ENCODE data around the gene TLE4.
"Not testable (repeated sequence)": the region's sequence is repeated elsewhere in the genome, so short reads cannot be mapped to it uniquely, and the experiment has no call there.

TLE4 gene

DNA sequence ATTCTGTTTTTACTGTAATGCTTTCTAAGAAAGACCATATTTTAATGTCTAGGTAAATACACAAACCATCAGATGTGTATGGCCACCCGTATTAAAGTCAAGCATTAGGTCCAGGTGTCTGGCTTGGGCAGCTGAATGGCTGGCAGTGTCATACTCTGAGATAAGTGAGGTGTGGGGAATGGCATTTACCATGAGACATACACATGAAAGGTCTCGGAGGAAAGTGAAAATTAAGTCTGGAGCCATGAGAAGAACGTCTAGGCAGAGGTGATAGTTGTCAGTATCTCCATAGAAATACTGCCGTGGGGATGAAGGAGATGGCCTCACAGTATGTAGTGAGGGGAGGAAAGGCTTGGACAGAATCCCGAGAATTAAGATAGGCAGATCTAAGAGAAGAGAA is 164.3 kb downstream of the TLE4 start:
- DNase-seq (ENCODE audit: low read depth) = no peak

DNA sequence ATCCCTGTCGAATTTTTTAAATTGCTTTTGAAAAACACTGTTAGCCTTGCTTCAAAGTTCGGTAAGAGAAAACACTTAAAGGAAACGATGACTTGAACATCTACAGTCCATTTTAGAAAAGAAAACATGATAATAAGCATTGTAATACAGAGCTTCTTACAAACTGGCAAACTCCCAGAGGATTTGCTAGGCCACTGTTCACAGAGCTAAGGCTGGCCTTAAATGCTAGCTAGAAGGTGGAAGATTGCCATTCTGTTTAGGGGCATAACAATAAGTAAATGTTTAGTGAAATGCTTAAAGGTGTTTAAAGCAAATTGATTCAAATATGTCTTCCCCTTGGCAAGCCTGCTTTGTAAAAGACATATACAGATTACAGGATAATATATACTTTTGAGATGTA is 169.6 kb downstream of the TLE4 start:
- no peak for DNase-seq (ENCODE audit: low read depth)

DNA sequence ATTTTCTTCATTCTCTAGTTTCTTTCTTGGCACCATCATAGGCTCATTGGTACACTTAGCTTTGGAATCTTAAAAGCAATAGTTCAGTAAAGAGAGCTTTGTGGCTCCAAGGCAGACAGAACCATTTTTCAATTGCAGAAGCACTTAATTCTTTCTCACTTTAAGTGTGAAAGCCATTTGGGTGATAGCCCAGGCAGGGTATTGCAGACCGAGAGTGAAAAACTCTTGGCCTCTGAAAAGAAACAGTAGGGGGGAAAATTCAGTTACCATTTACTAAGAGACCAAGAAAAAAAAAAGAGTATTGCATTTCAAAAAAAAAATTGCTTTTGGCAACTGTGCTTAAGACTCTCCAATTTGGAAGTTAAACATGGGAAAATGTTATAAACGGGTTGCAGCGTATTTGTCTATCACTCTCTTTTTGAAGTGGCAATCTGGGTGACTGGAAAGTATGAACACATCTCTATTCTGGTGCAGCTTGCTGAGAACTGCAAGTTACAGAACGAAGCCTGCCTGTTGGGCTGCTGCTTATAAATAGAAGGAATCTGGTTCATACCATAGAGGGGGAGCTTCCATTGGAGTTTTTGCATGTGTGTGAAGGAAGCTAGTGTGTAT is 170.5 kb downstream of the TLE4 start:
- no peak for DNase-seq (ENCODE audit: low read depth)

DNA sequence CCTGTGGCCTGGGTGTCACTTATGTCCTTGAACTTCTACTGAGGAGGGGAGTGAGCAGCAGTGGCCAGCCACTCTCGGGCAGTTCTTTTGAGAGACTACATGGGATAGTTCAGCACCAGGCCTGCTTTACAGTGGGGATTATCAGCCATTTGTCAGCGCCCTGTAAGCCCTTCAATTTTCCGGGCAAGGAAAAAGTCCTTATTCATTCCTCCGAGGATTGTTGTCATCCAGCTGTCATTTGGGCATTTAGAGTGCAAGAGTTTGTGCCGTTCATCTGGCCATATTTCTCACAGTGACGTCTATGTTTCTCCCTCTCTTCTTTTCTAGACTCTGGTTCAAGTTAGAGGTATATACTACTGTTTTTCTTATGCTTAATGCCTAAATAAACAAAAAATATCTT is 172.8 kb downstream of the TLE4 start:
- DNase-seq (ENCODE audit: low read depth) = no peak

DNA sequence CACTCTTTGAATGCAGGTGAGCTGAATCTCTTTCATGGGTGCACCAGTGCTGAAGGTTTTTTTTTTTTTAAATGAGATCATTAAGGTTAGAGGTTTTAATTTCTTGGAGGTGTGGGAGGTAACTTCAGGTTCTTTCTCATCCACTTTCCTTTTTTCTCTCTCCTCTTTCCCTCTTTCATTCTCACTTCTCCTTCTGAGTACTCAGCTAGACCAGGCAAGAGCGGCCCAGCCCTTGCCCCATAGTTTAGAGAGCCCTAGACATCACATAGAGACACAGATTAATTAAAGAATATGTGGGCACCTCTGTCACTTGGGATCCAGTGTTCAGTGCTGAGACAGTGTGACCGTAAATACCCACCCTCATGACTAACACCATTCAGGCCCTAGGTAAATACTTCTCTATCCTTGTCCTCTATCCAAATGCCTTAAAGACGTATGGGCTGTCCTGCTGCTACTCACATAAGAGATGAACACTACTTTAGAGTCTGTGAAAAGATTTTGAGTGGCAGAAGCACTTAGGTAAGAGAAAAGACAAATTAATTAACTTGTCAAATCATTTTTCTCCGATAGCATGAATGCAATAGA is 174.1 kb downstream of the TLE4 start:
- DNase-seq (ENCODE audit: low read depth) = no peak

DNA sequence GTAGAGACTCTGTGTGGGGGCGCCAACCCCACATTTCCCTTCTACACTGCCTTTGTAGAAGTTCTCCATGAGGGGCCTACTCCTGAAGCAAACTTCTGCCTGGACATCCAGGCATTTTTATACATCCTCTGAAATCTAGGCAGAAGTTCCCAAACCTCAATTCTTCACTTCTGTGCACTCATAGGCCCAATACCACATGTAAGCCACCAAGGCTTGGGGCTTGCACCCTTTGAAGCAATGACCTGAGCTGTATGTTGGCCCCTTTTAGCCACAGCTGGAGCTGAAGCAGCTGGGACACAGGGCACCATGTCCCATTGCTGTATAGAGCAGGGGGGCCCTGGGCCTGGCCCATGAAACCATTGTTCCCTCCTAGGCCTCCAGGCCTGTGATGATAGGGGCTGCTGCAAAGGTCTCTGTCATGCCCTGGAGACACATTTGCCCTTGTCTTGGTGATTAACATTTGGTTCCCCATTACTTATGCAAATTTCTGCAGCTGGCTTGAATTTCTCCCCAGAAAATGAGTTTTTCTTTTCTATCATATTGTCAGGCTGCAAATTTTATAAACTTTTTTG is 180.2 kb downstream of the TLE4 start:
- DNase-seq (ENCODE audit: low read depth) = not testable (repeated sequence)

DNA sequence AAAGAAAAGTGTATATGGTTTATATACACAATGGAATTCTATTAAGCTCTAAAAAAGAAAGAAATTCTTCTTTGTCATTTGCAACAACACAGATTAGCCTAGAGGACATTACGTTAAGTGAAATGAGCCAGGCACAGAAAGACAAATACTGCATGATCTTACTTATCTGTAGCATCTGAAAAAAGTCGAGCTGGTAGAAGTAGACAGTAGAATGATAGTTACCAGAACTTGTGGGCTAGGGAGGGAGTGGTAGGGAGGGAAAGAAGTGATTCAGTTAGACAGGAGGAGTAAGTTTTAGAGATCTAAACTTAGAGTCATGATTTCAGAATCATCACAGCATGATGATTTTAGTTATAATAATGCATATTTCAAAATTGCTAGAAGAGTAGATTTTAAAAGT is 184.6 kb downstream of the TLE4 start:
- no peak for DNase-seq (ENCODE audit: low read depth)

DNA sequence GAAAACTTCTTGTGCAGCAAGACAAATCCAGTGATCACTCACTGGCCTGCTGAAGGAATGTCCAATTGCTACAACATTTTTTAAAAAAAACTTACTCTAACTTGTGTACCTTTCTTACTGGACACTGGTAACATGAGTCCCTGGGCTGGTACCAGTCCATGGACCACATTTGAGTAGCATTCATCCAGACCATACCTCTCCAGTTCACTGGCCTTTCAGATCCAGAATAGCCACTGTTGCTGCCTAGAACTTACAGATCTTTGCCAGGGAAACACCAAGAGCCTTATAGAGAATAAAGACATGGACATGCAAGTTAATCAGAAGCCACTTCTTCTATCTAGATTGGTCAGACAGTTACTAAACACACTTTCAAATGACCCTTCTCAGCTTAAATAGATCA is 185.3 kb downstream of the TLE4 start:
- no peak for DNase-seq (ENCODE audit: low read depth)

DNA sequence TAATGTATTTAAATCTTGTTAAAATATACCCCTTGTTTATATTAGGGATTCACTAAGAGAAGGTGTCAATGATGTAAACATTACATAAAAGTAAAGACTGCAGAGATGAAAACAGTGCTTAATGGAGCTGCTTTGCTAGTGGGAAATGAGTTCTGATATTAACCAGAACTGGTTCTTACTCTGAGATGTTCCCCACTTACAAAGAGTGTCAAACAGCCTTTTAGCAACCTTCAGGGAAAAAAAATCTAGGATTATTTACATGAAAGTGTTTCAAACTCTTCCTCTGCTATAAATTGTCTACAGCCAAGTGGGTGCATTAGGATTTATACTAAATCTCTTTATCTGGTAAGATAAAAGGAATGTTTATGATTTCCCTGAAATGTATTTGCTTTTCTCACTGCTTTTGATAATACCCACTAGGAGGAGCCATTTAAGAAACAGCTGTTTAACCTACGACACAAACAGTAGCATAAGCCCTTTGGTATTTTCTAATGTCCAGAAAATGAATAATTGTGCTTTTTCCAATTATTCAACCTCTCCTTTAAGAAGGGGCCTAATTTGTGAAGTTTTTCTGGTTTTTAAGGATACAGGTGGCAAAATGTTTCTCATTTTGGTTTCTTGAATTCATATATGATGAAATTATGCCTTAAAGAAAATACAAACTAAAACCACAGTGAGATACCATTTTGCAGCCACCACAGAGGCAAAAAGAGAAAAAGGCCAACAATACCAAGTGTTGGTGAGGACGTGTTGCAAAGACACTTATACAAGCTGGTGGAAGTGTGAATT is 186.3 kb downstream of the TLE4 start:
- DNase-seq (ENCODE audit: low read depth) = peak; percentile 58

DNA sequence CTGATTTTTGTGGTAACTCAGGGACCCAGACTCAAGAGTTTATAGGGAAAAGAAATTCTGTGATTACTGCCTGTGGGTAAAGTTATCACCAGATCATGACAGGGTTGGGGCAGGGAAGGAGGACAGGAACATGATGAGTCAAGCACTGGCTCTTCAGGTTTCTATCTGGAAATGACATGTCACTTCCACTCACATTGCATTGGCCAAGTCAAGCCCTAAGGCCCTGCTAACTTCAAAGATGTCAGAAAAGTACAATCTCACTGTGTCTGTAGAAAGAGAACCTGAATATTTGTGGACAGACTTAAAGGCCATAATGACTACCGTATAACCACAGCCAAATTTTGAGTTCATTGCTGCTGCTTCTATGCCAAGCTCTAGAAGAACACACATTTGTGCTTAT is 187.7 kb downstream of the TLE4 start:
- DNase-seq (ENCODE audit: low read depth) = no peak

DNA sequence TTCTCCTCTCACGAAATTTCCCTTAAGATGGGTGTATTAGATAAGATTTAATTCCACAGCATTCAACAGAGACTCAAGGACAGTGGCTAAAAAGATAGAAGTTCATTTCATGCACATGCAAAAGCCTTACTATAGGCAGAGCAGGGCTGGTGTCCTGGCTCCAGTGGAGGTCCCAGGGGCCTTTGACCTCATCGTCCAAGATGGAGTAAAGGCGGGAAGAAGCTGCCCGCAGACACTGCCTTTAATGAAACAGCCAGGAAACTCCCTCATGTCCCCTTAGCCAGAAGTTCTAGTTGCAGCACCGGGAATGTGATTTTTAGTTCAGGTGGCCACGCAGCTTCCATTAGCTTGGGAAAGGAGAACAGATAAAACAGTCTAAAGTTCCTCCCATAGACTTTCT is 190.3 kb downstream of the TLE4 start:
- DNase-seq (ENCODE audit: low read depth) = no peak

DNA sequence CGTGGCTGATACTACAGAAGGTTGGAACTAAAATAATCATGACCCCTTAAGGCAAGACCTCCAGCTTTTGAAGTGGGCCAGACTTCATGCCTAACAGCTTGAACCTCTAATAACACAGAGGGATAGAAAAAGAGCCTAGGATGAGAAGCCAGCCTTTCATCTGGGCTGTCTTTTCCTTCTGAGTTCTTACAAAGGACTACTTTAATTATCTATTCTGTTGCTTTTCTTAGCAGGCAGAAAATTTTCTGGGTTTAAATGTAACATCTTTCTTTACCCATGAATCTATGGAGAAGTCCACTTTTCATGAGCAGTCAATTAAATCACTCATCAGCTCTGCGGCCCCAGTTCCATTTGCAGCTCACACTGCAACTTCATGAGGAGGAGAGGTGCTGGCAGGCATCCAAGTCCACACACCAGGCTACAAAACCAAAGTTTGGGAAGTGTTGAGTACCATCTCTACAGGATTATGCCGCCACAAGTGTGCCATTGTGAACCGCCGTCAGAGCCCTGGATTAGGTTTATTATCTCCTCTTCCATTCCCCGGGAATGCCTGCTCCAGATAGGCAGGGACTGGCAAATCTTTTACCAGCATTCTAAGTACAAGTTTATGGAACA is 192.0 kb downstream of the TLE4 start:
- no peak for DNase-seq (ENCODE audit: low read depth)

DNA sequence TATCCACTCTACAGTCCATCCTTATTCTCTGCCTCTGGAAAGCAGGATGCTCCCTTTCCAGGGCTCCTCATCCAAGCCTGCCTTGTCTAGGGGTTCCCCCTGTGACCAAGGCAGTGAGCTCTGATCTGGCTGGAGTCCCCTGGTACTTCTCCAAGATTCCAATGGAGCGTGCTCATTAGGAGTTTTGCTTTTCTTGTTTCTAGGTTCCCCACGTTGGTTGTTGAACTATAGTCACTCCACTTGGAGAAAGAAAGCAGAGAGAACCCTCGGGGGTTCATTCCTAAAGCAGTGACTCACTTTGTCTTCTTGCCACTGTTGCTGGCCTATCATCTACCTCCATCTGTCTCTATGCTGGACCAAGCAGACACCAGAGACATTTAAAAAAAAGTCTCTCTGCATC is 192.6 kb downstream of the TLE4 start:
- peak; percentile 94 for DNase-seq (ENCODE audit: low read depth)

DNA sequence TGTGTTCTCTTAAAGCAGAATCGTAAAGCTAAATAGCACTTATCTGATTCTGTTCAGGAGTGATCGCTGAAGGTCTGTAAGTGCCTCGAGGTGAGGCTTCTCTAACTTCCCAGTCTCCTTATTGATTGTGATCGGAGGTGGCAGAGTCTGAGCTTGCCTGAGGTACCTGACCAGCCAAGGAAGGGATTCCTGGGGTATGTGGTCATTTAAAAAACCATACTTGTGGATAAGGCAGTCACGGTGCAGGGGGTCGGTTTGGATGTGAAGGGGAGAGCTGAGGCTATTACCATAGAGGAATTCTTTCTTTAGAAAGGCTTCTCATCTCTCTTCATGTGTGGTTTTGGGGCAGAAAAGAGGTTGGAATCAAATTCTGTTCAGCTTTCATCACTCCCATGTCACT is 193.7 kb downstream of the TLE4 start:
- DNase-seq (ENCODE audit: low read depth) = no peak

DNA sequence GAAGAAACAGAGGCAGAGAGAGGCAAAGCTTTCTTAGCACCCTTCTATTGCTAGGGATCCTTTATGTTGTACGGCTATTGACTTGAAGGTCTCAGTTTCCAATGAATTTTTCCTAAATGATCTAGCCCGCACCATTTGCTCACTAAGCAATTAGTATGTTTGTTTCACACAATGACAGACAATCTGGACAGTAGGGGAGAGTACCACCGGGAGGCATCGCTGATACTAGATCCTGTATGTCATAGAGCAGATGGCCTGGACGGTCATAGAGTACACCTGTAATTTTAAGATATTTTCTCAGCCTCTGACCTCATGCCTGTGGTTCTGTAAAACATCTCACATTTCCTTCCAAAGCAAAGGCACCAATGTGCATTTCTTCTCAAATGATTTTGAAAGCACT is 194.3 kb downstream of the TLE4 start:
- DNase-seq (ENCODE audit: low read depth) = no peak

DNA sequence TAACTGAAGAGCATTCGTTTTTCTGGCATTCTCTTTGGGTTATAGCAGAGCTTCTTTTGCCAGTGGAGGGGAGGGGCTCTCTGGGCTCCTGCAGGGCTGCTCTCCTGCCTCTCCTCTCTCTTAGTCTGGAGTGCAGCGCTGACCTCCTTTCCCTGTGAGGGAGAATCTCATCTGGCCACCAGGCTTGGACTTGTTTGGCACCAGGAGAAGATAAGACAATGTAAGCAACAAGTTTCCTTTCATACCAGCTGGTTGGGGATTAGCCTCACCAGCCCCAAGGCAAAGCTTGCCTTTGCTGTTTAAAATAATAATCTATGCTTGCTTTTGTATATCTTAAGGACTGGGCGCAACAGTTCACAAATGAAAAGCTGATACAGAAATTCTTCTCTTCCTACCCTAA is 196.4 kb downstream of the TLE4 start:
- DNase-seq (ENCODE audit: low read depth) = no peak

DNA sequence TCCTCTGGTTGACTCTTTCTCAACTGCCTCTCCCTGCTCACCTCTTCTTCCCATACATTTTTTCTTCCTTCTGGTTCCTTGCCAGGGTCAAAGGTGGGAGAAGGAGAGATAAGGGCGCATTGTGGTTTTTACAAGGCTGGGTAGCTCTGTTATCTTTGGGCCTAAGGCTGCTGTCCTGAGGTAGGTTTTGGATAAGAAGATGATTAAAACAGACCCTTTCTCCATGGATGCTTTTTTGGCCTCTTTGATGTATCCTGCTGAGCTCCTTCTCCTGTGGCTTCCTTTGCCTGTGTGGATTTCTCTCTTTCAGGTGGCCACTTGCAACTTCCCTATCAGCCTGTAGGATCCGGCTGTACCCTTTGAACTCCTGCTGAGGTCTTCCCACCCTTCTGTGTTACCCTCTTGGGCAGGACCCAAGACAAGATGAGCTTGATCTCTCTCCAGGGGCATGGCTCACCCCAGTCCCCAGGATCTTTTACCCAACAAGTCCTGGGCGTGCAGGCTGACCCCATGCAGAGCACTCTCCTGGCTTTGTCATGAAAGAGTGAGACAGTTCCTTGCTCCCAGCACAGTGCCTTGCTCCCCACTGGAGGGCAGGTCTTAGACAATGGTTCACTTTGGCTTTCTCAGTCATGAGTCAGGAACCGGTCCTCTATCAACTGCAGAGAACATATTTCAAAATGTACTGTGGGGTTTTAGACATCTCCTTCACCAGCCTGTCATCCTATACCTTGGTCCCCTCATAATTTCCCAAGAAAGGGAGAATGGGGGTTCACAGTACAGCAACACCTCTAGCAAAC is 197.9 kb downstream of the TLE4 start:
- peak; percentile 2 for DNase-seq (ENCODE audit: low read depth)

DNA sequence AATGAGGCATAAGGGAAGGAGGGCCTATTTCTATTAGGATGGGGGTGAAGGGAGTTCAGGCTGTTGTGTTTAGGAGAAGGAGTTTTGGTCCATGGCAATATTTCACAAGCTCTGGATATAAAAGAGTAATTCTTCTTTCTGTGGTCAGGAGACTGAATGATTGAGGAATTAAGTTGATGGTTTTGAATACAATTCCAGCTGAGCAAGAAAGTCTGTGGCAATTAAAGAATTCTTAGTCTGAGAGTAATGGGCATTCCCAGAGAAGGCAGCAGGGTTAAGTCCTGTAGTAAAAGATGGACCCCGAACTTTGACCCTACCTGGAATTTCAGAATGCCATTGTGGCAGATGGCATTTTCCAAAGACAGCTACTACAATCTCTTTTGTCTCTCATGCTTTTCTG is 202.6 kb downstream of the TLE4 start:
- no peak for DNase-seq (ENCODE audit: low read depth)
